GM18861 (cell line): Measurements from ENCODE around the gene OR10A7.
A peak's percentile ranks its signal among the peaks of the same experiment; 100 is the strongest.
"Not testable (repeated sequence)": the region's sequence is repeated elsewhere in the genome, so short reads cannot be mapped to it uniquely, and the experiment has no call there.

Source experiments
- ATAC-seq: cut with Tn5 transposase; IDR thresholded peaks from one replicate; pipeline ENCODE4 v1.9.1; 2021; ENCODE audit not compliant: unreplicated experiment

The OR10A7 gene

GRCh38 chr12:55220725-55221124, at the start of gene OR10A7:
TSS of gene OR10A7 (plus strand) at chr12:55221025. CDS start at chr12:55221025, 0 bp downstream.
- ATAC-seq: no peak

- ATAC-seq: no peak
Observed at GRCh38 chr12:55171445-55171844, 49.4 kb upstream of the OR10A7 start.

- ATAC-seq: not testable (repeated sequence)
Observed at GRCh38 chr12:55171846-55172245, 49.0 kb upstream of the OR10A7 start.

- no peak for ATAC-seq
Observed at GRCh38 chr12:55172686-55173085, 48.1 kb upstream of the OR10A7 start.

- no peak for ATAC-seq
Observed at GRCh38 chr12:55173456-55173855, 47.4 kb upstream of the OR10A7 start.

- ATAC-seq: no peak
Observed at GRCh38 chr12:55188573-55188972, 32.3 kb upstream of the OR10A7 start.

GRCh38 chr12:55188974-55189556, 31.8 kb upstream of the OR10A7 start:
- ATAC-seq: peak; percentile 93

GRCh38 chr12:55194382-55194781, 26.4 kb upstream of the OR10A7 start:
- no peak for ATAC-seq

GRCh38 chr12:55226523-55226922, 5.7 kb downstream of the OR10A7 start:
- no peak for ATAC-seq

- no peak for ATAC-seq
Observed at GRCh38 chr12:55227643-55228042, 6.8 kb downstream of the OR10A7 start.

- ATAC-seq: no peak
Observed at GRCh38 chr12:55244309-55244708, 23.5 kb downstream of the OR10A7 start, which contains the start of gene OR6C74. TSS of gene OR6C74 (plus strand) at chr12:55244609. CDS start at chr12:55247288, 2,679 bp downstream.

- no peak for ATAC-seq
Observed at GRCh38 chr12:55246159-55246558, 25.3 kb downstream of the OR10A7 start.

GRCh38 chr12:55250944-55251343, 30.1 kb downstream of the OR10A7 start:
- ATAC-seq: no peak

- ATAC-seq: no peak
Observed at GRCh38 chr12:55253281-55253680, 32.5 kb downstream of the OR10A7 start.

- no peak for ATAC-seq
Observed at GRCh38 chr12:55256831-55257230, 36.0 kb downstream of the OR10A7 start.

GRCh38 chr12:55258303-55258702, 37.5 kb downstream of the OR10A7 start:
- no peak for ATAC-seq
